ENCODE measurements around the gene ZSWIM1.
"Not testable (repeated sequence)": the region's sequence is repeated elsewhere in the genome, so short reads cannot be mapped to it uniquely, and the experiment has no call there.

ZSWIM1 gene

GRCh38 chr20:45887346-45887715 is 6.3 kb downstream of the ZSWIM1 start, which contains the start of gene SPATA25:
Gene SPATA25, minus strand, starts transcription at chr20:45887622. Its CDS starts 32 bp downstream, at chr20:45887590.
- in situ Hi-C loops (cut with MboI; ENCODE audit: low sequenced_read_pairs) = no loop called here

GRCh38 chr20:45888681-45889080 is 7.7 kb downstream of the ZSWIM1 start:
- in situ Hi-C loops (cut with MboI; ENCODE audit: low sequenced_read_pairs) = no loop called here

DNA sequence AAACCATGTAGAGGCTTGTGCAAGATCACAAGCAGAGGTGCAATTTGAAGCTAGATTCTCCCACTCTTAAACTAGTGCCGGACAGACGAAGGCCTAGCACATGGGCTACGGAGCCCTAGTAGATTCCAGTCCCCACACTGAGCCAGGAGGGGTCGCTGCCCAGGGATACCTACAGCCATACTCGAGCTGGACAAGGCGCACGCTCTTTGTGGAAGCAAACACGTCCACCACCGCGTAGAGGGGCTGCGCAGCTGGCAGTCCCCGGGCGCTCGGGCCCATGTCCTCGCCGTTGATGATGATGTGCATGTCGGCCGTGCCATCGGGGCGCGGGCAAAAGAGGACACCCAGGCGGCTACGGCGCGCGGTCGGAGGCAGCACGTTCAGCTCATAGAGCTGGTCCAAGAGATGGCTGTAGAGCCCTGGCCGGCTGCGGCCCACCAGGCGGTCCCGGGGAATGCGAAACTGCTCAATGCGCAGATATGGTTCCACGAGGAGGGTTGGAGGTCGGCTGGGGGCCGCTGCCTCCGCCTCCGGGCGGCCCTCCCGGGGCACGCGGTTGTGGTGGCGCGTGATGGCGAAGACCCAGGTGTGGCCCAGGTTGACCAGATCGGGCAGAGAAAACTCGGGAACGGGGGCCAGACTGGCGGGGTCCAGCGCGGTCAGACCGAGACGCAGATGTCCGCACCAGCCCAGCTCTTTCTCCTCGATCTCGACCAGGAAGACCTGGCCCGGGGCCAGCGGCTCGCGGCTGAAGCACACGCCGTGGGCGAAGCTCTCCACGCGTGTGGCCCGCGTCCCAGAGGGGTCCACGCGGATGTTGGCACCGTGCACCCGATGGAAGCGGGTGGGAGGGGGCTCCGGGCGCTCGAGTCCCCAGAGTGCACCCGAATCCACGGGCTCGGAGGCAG is 9.3 kb downstream of the ZSWIM1 start:
- in situ Hi-C loops (cut with MboI; ENCODE audit: low sequenced_read_pairs) = no loop called here

DNA sequence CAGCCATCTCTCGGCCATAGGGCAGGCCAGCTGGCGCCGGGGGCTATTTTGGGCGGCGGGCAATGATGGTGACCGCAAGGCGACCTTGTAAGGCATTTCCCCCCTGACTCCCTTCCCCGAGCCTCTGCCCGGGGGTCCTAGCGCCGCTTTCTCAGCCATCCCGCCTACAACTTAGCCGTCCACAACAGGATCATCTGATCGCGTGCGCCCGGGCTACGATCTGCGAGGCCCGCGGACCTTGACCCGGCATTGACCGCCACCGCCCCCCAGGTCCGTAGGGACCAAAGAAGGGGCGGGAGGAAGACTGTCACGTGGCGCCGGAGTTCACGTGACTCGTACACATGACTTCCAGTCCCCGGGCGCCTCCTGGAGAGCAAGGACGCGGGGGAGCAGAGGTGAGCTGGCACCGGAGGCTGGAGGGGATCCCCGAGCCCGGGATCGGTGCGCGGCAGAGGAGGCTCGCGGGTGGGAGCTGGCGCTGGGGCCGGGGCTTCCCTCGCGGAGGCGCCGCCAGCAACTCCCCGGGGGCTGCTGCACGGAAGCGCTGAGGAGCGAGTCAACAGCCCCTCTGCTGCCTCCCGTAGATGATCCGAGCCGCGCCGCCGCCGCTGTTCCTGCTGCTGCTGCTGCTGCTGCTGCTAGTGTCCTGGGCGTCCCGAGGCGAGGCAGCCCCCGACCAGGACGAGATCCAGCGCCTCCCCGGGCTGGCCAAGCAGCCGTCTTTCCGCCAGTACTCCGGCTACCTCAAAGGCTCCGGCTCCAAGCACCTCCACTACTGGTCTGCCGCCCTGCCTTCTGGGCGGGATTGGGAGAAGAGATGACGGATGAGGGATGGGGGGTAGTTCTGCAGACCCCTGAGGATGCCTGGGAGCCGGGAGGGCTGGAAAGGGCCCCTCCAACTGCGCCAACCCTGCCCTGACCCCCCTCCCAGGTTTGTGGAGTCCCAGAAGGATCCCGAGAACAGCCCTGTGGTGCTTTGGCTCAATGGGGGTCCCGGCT is 10.3 kb downstream of the ZSWIM1 start, which contains the start of the genes CTSA and NEURL2:
TSS of gene CTSA (plus strand) at position 351 of the 999 bp plus-strand sequence. CDS start at position 585, 234 bp downstream.
TSS of gene NEURL2 (minus strand) at position 224 of the 999 bp plus-strand sequence. CDS start at position 7, 217 bp downstream.
- in situ Hi-C loops (cut with MboI; ENCODE audit: low sequenced_read_pairs) = no loop called here

GRCh38 chr20:45892049-45892825 is 11.2 kb downstream of the ZSWIM1 start:
- in situ Hi-C loops (cut with MboI; ENCODE audit: low sequenced_read_pairs) = no loop called here

DNA sequence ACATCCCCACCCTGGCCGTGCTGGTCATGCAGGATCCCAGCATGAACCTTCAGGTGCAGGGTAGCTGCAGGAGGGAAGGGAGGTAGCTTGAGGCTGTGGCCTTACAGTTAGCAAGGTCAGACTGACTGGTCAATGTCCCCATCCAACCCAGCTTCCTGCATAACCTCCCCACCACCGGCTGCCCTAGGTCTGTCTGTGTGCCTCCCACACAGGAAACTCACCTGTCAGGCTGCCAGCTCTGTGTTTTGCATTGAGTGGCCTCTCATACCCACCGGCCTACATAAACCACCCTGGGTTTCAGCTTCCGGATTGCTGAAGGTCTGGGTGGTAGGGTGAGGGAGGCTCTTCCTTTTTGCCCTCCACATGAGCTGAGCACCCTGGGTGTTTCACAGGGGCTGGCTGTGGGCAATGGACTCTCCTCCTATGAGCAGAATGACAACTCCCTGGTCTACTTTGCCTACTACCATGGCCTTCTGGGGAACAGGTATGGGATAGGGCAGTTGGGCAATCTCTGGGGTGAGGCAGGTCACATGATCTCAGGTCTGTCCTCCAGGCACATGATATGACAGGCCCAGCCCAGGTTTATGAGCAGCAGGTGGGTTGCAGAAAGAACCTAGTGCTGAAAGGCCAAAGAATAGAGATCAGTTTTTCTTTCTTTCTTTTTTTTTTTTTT is 11.9 kb downstream of the ZSWIM1 start:
- in situ Hi-C loops (cut with MboI; ENCODE audit: low sequenced_read_pairs) = no loop called here

- in situ Hi-C loops (cut with MboI; ENCODE audit: low sequenced_read_pairs) = no loop called here
These were observed 12.8 kb downstream of the ZSWIM1 start for GRCh38 chr20:45893831-45894230.

DNA sequence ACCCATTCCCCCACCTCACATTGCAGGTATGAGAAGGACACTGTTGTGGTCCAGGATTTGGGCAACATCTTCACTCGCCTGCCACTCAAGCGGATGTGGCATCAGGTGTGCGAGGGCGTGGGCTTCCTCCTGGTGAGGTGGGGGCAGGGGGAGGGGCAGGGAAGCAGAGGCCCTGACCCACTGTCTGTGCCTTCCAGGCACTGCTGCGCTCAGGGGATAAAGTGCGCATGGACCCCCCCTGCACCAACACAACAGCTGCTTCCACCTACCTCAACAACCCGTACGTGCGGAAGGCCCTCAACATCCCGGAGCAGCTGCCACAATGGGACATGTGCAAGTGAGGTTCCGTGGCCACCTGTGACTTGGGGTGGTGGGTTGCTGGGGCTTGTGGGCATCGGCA is 13.8 kb downstream of the ZSWIM1 start:
- in situ Hi-C loops (cut with MboI; ENCODE audit: low sequenced_read_pairs) = no loop called here

- in situ Hi-C loops (cut with MboI; ENCODE audit: low sequenced_read_pairs) = no loop called here
These were observed 15.7 kb downstream of the ZSWIM1 start for GRCh38 chr20:45896641-45897161.

DNA sequence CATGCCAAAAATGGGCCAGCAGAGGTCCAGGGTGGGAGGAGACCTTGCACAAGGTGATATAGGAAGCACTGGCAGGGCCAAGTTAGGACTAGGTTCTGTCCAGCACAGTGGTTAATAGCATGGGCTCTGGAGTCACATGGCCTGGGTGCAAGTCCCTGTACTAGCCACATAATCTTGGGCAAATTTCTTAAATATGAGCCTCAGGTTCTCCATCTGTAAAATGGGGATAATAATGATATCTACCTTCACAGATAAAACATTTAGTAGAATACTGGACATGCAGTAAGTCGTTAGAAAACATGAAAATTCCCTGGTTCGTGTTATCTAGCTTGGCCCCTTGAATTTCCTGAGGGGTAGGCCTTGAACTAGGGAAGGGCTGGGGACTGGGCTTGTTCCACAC is 16.3 kb downstream of the ZSWIM1 start:
- in situ Hi-C loops (cut with MboI; ENCODE audit: low sequenced_read_pairs) = no loop called here

DNA sequence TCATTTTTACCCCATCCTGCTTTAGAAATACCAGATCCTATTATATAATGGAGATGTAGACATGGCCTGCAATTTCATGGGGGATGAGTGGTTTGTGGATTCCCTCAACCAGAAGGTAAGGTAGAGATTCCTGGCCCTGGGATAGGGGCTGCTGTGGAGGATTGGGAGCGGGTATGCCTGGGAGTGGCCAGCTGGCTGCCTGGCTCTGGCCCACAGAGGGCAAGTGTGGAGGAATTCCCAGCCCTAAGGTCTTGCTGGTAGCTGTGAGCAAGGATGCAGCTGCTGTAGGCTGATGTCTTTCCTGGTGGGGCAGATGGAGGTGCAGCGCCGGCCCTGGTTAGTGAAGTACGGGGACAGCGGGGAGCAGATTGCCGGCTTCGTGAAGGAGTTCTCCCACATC is 16.7 kb downstream of the ZSWIM1 start:
- in situ Hi-C loops (cut with MboI; ENCODE audit: low sequenced_read_pairs) = no loop called here

DNA sequence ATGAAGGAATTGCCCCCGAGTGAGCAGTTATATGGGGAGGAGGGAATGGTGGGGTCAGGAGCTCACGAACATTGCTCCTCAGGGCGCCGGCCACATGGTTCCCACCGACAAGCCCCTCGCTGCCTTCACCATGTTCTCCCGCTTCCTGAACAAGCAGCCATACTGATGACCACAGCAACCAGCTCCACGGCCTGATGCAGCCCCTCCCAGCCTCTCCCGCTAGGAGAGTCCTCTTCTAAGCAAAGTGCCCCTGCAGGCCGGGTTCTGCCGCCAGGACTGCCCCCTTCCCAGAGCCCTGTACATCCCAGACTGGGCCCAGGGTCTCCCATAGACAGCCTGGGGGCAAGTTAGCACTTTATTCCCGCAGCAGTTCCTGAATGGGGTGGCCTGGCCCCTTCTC is 17.3 kb downstream of the ZSWIM1 start:
- in situ Hi-C loops (cut with MboI; ENCODE audit: low sequenced_read_pairs) = no loop called here

GRCh38 chr20:45899046-45899835 is 18.2 kb downstream of the ZSWIM1 start:
- in situ Hi-C loops (cut with MboI; ENCODE audit: low sequenced_read_pairs) = no loop called here

DNA sequence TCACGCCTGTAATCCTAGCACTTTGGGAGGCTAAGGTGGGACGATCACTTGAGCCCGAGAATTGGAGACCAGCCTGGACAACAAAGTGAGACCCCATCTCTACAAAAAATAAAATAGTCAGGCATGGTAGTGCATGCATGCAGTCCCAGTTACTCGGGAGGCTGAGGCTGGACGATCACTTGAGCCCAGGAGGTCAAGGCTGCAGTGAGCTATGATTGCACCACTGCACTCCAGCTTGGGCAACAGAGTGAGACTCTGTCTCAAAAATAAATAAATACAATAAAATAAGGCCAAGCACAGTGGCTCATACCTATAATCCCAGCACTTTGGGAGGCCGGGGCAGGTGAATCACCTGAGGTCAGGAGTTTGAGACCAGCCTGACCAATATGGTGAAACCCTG is 20.3 kb downstream of the ZSWIM1 start:
- in situ Hi-C loops (cut with MboI; ENCODE audit: low sequenced_read_pairs) = not testable (repeated sequence)

DNA sequence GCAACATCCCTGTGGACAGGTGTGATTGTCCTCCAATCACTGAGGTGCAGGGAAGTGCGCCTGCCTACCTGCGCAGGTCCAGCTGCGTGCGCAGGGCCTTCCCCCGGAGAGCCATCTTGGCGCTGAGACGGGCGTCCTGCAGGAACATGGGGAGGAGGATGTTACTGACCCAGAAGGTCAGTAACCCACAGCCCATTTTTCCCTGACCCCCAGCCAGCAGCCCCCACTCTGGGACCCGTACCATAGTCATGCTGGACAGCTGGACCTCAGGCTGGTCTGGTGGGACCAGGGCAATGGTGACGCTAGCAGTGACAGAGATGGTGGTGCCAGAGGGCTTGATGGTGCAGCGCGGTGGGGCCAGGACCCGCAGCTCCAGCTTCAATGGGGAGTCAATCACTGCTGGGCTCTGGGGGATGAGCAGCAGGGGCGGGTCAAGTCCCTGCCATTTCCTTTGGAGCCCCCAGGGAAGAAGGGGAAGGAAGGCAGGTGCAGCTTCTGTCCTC is 21.2 kb downstream of the ZSWIM1 start:
- in situ Hi-C loops (cut with MboI; ENCODE audit: low sequenced_read_pairs) = no loop called here

GRCh38 chr20:45904583-45905504 is 23.8 kb downstream of the ZSWIM1 start:
- in situ Hi-C loops (cut with MboI; ENCODE audit: low sequenced_read_pairs) = no loop called here

GRCh38 chr20:45905505-45906079 is 24.6 kb downstream of the ZSWIM1 start:
- in situ Hi-C loops (cut with MboI; ENCODE audit: low sequenced_read_pairs) = no loop called here

Measured in HL-60/S4 treated with phorbol 12-myristate 13-acetate at 8.2 ng/mL for 4 days and 3 days (cell line).